OCI-LY3 (cell line): ENCODE data around the gene LRCH3.

ENCODE experiments used
- CTCF ChIP-seq: fragments of 200-600, 300-600 bp; sonication (generic); IDR thresholded peaks from 2 replicates; pipeline ENCODE4 v1.5.1; 2014; ENCODE audit warnings: antibody characterized with exemption, low read length, low read depth
- EZH2phosphoT487 ChIP-seq: fragments of 200-600 bp; shearing (Covaris generic); IDR thresholded peaks from 2 replicates; pipeline ENCODE4 v1.6.1; 2018; ENCODE audit warnings: antibody characterized with exemption, mixed run types, low read depth

GRCh38 chr3:197880491-197881269, 89.6 kb downstream of the LRCH3 start:
- TF ChIP-seq EZH2phosphoT487: no peak
- TF ChIP-seq CTCF: no peak
